Uterus (tissue), 2 donors: Measurements from ENCODE around the gene TSKS.

Experiments used
- CTCF ChIP-seq, 4 experiments: fragments of 200-600 bp in 2 of 4; fragments of 450-650 bp in 2 of 4; sonication (generic) in 2 of 4; IDR thresholded peaks; one replicate each; pipeline ENCODE4 v1.5.1; 2016 to 2019; ENCODE audit warnings: antibody characterized with exemption in 4 of 4, mild to moderate bottlenecking in 2 of 4, moderate library complexity in 1 of 4
- POLR2A ChIP-seq, 2 donors: fragments of 450-650 bp; IDR thresholded peaks; one replicate each; pipeline ENCODE4 v1.6.1; 2016; ENCODE audit warnings: antibody characterized with exemption in 2 of 2, mild to moderate bottlenecking in 1 of 2, moderate library complexity in 1 of 2

DNA sequence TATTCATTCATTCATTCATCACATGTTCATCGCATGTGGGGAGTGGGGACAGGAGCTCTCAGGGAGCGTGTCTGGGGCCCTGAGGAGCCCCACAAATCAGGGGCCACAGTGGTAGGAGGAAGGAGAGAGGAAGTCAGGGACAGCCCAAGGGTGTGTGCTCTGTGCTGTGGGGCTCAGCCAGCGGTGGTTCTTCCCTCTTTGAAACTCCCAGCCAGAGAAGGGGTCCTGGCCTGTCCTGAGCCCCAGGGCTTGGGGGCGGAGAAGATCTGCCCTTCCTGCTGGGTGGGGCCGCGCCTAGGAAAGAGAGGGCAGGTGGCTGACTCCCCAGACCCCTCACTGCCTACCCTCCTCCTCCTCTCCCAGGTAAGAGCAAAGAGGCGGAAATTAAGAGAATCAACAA lies 18.3 kb upstream of the TSKS start:
- TF ChIP-seq CTCF (IDR thresholded peaks at IDR 0.05): no peak
- TF ChIP-seq POLR2A (IDR thresholded peaks at IDR 0.05): no peak
